Measurements from ENCODE around the gene CSRNP3. TPM values are rescaled to one million over a fixed set of nuclear protein-coding genes. Genes with fewer than 3 reads are reported as not detected.

Gene CSRNP3
- total RNA-seq, 4 donors from 2014 or later: 1.3 to 5.5 (median 2.6) TPM

GRCh38 chr2:165547900-165548299, 78.4 kb downstream of the CSRNP3 start:
- DNase-seq (ENCODE audit: low spot score in 2 of 2): no peak
- no peaks in the 10 kb centered on the region for H3K27me3 ChIP-seq
- H3K9me3 ChIP-seq: no peaks in the 10 kb centered on the region
- no peaks in the 10 kb centered on the region for H3K36me3 ChIP-seq
- TF ChIP-seq POLR2A (IDR thresholded peaks at IDR 0.05) (no peak), EP300 (IDR thresholded peaks at IDR 0.05) (no peak), CTCF (IDR thresholded peaks at IDR 0.05) (no peak)
- H3K27ac ChIP-seq: no peak overlapping the region
- no peak overlapping the region for H3K4me3 ChIP-seq
- peaks cover 0 to 7% (median 0%) of the 10 kb centered on the region in 4 donors for H3K4me1 ChIP-seq

- WGBS, 2 donors: 55 to 72% methylated on average over 1 of the region's 1 CpG
- Histone ChIP-seq H3K27me3 (no peaks in the 10 kb centered on the region), H3K4me1 (peaks cover 0 to 7% (median 0%) of the 10 kb centered on the region in 4 donors), H3K4me3 (no peak overlapping the region), H3K9me3 (no peaks in the 10 kb centered on the region), H3K27ac (no peak overlapping the region), H3K36me3 (no peaks in the 10 kb centered on the region)
- DNase-seq (ENCODE audit: low spot score in 2 of 2): no peak
- TF ChIP-seq POLR2A (IDR thresholded peaks at IDR 0.05) (no peak), CTCF (IDR thresholded peaks at IDR 0.05) (no peak)
These were observed 80.1 kb downstream of the CSRNP3 start for GRCh38 chr2:165549619-165550018.

- Histone ChIP-seq H3K4me3 (no peak overlapping the region), H3K27ac (no peak overlapping the region), H3K4me1 (no peaks in the 10 kb centered on the region), H3K27me3 (no peaks in the 10 kb centered on the region), H3K36me3 (no peaks in the 10 kb centered on the region), H3K9me3 (no peaks in the 10 kb centered on the region)
- DNase-seq (ENCODE audit: low spot score in 2 of 2): no peak
- 78 to 82% methylated on average over 2 of the region's 2 CpGs for WGBS, 2 donors
- TF ChIP-seq POLR2A (IDR thresholded peaks at IDR 0.05) (no peak), EP300 (IDR thresholded peaks at IDR 0.05) (no peak)
These were observed 89.3 kb downstream of the CSRNP3 start for GRCh38 chr2:165558832-165559231.

- no peak for TF ChIP-seq CTCF (IDR thresholded peaks at IDR 0.05)
- TF ChIP-seq EP300 (IDR thresholded peaks at IDR 0.05): no peak
- TF ChIP-seq POLR2A (IDR thresholded peaks at IDR 0.05): no peak
- Histone ChIP-seq H3K4me1 (no peaks in the 10 kb centered on the region), H3K36me3 (no peaks in the 10 kb centered on the region), H3K9me3 (no peaks in the 10 kb centered on the region), H3K27ac (no peak overlapping the region), H3K4me3 (no peak overlapping the region), H3K27me3 (no peaks in the 10 kb centered on the region)
- 82 to 89% methylated on average over 4 of the region's 4 CpGs for WGBS, 2 donors
- no peak for DNase-seq (ENCODE audit: low spot score in 2 of 2)
These were observed 91.0 kb downstream of the CSRNP3 start for GRCh38 chr2:165560377-165560988.

GRCh38 chr2:165561516-165561915, 92.0 kb downstream of the CSRNP3 start:
- Histone ChIP-seq H3K27me3 (no peaks in the 10 kb centered on the region), H3K4me1 (no peaks in the 10 kb centered on the region), H3K27ac (no peak overlapping the region), H3K9me3 (no peaks in the 10 kb centered on the region), H3K4me3 (no peak overlapping the region), H3K36me3 (no peaks in the 10 kb centered on the region)
- WGBS, 2 donors: 29 to 31% methylated on average over 1 of the region's 1 CpG
- no peak for DNase-seq (ENCODE audit: low spot score in 2 of 2)
- no peak for TF ChIP-seq POLR2A (IDR thresholded peaks at IDR 0.05)
- no peak for TF ChIP-seq CTCF (IDR thresholded peaks at IDR 0.05)
- no peak for TF ChIP-seq EP300 (IDR thresholded peaks at IDR 0.05)

- Histone ChIP-seq H3K27me3 (no peaks in the 10 kb centered on the region), H3K9me3 (no peaks in the 10 kb centered on the region), H3K4me1 (no peaks in the 10 kb centered on the region), H3K27ac (no peak overlapping the region), H3K4me3 (no peak overlapping the region), H3K36me3 (no peaks in the 10 kb centered on the region)
- no peak for TF ChIP-seq POLR2A (IDR thresholded peaks at IDR 0.05)
- TF ChIP-seq EP300 (IDR thresholded peaks at IDR 0.05): no peak
- TF ChIP-seq CTCF (IDR thresholded peaks at IDR 0.05): no peak
- DNase-seq (ENCODE audit: low spot score in 2 of 2): no peak
These were observed 92.7 kb downstream of the CSRNP3 start for GRCh38 chr2:165562233-165562632.

All from tibial nerve (tissue), 4 donors.